Iris pigment epithelial cell (primary cell): Measurements from ENCODE around the gene RAX2.
"Not testable (repeated sequence)": the region's sequence is repeated elsewhere in the genome, so short reads cannot be mapped to it uniquely, and the experiment has no call there.

Experiments
- DNase-seq: peaks from one replicate; pipeline ENCODE4 v3.0.0-alpha.2; 2011; ENCODE audit warnings: low read depth

RAX2 gene

GRCh38 chr19:3760871-3761361, 11.1 kb downstream of the RAX2 start:
- DNase-seq: no peak

- DNase-seq: no peak
These were observed 12.4 kb downstream of the RAX2 start for GRCh38 chr19:3759482-3760254.

GRCh38 chr19:3758297-3758696, 13.7 kb downstream of the RAX2 start:
- DNase-seq: not testable (repeated sequence)

- not testable (repeated sequence) for DNase-seq
These were observed 14.3 kb downstream of the RAX2 start for GRCh38 chr19:3757705-3758104.

GRCh38 chr19:3753631-3754410, 18.2 kb downstream of the RAX2 start:
- no peak for DNase-seq

GRCh38 chr19:3752492-3752891, 19.5 kb downstream of the RAX2 start:
- no peak for DNase-seq

- no peak for DNase-seq
These were observed 20.8 kb downstream of the RAX2 start for GRCh38 chr19:3751236-3751635.

- DNase-seq: no peak
These were observed 21.8 kb downstream of the RAX2 start for GRCh38 chr19:3750211-3750610.

GRCh38 chr19:3748965-3749364, 23.1 kb downstream of the RAX2 start:
- no peak for DNase-seq

GRCh38 chr19:3746371-3747056, 25.5 kb downstream of the RAX2 start:
- DNase-seq: no peak

GRCh38 chr19:3745363-3746045, 26.5 kb downstream of the RAX2 start:
- no peak for DNase-seq

GRCh38 chr19:3743486-3743885, 28.5 kb downstream of the RAX2 start:
- DNase-seq: peak; percentile 39

GRCh38 chr19:3740431-3740830, 31.6 kb downstream of the RAX2 start:
- no peak for DNase-seq

- DNase-seq: no peak
These were observed 33.4 kb downstream of the RAX2 start for GRCh38 chr19:3738477-3739220.

- DNase-seq: no peak
These were observed 34.4 kb downstream of the RAX2 start for GRCh38 chr19:3737487-3738205.

- no peak for DNase-seq
These were observed 35.8 kb downstream of the RAX2 start for GRCh38 chr19:3736106-3736724.

GRCh38 chr19:3734310-3734600, 37.8 kb downstream of the RAX2 start:
- DNase-seq: no peak

- no peak for DNase-seq
These were observed 38.3 kb downstream of the RAX2 start for GRCh38 chr19:3733549-3734309.

GRCh38 chr19:3732108-3732507, 39.9 kb downstream of the RAX2 start:
- DNase-seq: no peak
